Measurements from ENCODE around the gene SGCD.

DNA sequence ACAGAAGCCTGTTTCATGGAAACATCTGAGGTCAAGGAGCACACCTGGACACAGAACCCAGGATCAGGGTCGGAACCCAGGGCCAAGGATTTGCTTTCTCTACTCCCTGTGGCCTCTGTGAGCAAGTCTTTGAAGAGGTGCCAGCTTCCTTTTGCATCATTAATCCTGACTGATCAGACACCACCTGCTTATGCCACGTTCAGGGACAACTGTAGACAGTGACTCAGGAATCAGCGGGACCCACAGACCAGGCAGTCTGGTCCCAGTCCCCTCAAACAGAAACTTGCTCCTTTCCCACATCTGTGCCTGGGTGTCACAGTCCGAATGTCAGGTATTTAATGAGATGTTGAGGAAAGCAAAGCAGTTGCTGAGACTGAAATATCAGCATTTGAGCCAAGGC lies 154.8 kb downstream of the SGCD start:
- TF ChIP-seq ESRRG (CRISPR knock-in tag; IDR thresholded peaks at IDR 0.05) (no peak), ARNTL (CRISPR knock-in tag; IDR thresholded peaks at IDR 0.05; ENCODE audit: borderline replicate concordance, low read depth) (no peak), ZNF565 (CRISPR knock-in tag; conservative IDR thresholded peaks at IDR 0.05; ENCODE audit: low read depth) (no peak), ZFP30 (CRISPR knock-in tag; IDR thresholded peaks at IDR 0.05) (no peak), OSR1 (CRISPR knock-in tag; IDR thresholded peaks at IDR 0.05) (no peak), ISL1 (CRISPR knock-in tag; IDR thresholded peaks at IDR 0.05) (no peak), GLIS3 (CRISPR knock-in tag; IDR thresholded peaks at IDR 0.05) (no peak), RARB (CRISPR knock-in tag; IDR thresholded peaks at IDR 0.05) (no peak), BACH2 (CRISPR knock-in tag; IDR thresholded peaks at IDR 0.05; ENCODE audit: borderline replicate concordance) (no peak), TCF4 (CRISPR knock-in tag; IDR thresholded peaks at IDR 0.05; ENCODE audit: borderline replicate concordance) (no peak)
- TF ChIP-seq, protein P1, sequence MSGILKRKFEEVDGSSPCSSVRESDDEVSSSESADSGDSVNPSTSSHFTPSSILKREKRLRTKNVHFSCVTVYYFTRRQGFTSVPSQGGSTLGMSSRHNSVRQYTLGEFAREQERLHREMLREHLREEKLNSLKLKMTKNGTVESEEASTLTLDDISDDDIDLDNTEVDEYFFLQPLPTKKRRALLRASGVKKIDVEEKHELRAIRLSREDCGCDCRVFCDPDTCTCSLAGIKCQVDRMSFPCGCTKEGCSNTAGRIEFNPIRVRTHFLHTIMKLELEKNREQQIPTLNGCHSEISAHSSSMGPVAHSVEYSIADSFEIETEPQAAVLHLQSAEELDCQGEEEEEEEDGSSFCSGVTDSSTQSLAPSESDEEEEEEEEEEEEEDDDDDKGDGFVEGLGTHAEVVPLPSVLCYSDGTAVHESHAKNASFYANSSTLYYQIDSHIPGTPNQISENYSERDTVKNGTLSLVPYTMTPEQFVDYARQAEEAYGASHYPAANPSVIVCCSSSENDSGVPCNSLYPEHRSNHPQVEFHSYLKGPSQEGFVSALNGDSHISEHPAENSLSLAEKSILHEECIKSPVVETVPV (CRISPR knock-in tag; IDR thresholded peaks at IDR 0.05) = no peak
- TF ChIP-seq, protein P2, sequence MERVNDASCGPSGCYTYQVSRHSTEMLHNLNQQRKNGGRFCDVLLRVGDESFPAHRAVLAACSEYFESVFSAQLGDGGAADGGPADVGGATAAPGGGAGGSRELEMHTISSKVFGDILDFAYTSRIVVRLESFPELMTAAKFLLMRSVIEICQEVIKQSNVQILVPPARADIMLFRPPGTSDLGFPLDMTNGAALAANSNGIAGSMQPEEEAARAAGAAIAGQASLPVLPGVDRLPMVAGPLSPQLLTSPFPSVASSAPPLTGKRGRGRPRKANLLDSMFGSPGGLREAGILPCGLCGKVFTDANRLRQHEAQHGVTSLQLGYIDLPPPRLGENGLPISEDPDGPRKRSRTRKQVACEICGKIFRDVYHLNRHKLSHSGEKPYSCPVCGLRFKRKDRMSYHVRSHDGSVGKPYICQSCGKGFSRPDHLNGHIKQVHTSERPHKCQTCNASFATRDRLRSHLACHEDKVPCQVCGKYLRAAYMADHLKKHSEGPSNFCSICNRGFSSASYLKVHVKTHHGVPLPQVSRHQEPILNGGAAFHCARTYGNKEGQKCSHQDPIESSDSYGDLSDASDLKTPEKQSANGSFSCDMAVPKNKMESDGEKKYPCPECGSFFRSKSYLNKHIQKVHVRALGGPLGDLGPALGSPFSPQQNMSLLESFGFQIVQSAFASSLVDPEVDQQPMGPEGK (CRISPR knock-in tag; IDR thresholded peaks at IDR 0.05; ENCODE audit: borderline replicate concordance) = no peak
- TF ChIP-seq, protein P3, sequence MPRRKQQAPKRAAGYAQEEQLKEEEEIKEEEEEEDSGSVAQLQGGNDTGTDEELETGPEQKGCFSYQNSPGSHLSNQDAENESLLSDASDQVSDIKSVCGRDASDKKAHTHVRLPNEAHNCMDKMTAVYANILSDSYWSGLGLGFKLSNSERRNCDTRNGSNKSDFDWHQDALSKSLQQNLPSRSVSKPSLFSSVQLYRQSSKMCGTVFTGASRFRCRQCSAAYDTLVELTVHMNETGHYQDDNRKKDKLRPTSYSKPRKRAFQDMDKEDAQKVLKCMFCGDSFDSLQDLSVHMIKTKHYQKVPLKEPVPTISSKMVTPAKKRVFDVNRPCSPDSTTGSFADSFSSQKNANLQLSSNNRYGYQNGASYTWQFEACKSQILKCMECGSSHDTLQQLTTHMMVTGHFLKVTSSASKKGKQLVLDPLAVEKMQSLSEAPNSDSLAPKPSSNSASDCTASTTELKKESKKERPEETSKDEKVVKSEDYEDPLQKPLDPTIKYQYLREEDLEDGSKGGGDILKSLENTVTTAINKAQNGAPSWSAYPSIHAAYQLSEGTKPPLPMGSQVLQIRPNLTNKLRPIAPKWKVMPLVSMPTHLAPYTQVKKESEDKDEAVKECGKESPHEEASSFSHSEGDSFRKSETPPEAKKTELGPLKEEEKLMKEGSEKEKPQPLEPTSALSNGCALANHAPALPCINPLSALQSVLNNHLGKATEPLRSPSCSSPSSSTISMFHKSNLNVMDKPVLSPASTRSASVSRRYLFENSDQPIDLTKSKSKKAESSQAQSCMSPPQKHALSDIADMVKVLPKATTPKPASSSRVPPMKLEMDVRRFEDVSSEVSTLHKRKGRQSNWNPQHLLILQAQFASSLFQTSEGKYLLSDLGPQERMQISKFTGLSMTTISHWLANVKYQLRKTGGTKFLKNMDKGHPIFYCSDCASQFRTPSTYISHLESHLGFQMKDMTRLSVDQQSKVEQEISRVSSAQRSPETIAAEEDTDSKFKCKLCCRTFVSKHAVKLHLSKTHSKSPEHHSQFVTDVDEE (CRISPR knock-in tag; IDR thresholded peaks at IDR 0.05) = no peak
